ENCODE measurements around the gene MAGT1.
"Not testable (repeated sequence)": the region's sequence is repeated elsewhere in the genome, so short reads cannot be mapped to it uniquely, and the experiment has no call there.

Gene MAGT1

GRCh38 chrX:77875372-77875771, 19.9 kb downstream of the MAGT1 start:
- Histone ChIP-seq H3K4me2 (ENCODE audit: low read length) (no peak overlapping the region), H3K36me3 (replicated peaks; ENCODE audit: low read depth, low read length) (peaks cover 12% of the 10 kb centered on the region), H2AFZ (ENCODE audit: low read depth, low read length) (no peak overlapping the region), H3K9ac (ENCODE audit: low read length) (no peak overlapping the region), H3K4me3 (ENCODE audit: low read length) (no peak overlapping the region), H3K9me3 (ENCODE audit: insufficient read depth, low read length) (no peaks in the 10 kb centered on the region), H3K4me1 (ENCODE audit: low read length) (no peaks in the 10 kb centered on the region), H3K79me2 (ENCODE audit: low read length) (peaks cover 25% of the 10 kb centered on the region), H3K27me3 (ENCODE audit: low read depth, low read length) (no peaks in the 10 kb centered on the region), H4K20me1 (ENCODE audit: insufficient read depth, low read length) (no peaks in the 10 kb centered on the region), H3K27ac (ENCODE audit: low read length) (no peak overlapping the region)
- no peak for TF ChIP-seq EZH2phosphoT487 (IDR thresholded peaks at IDR 0.05; ENCODE audit: low read depth)
- no peak for TF ChIP-seq CTCF (IDR thresholded peaks at IDR 0.05; ENCODE audit: low read depth, low read length)

- H3K4me3 ChIP-seq (ENCODE audit: low read length); H3K27ac ChIP-seq (ENCODE audit: low read length); H2AFZ ChIP-seq (ENCODE audit: low read depth, low read length); H3K9ac ChIP-seq (ENCODE audit: low read length); H3K79me2 ChIP-seq (ENCODE audit: low read length); H3K36me3 ChIP-seq (replicated peaks; ENCODE audit: low read depth, low read length); H3K4me2 ChIP-seq (ENCODE audit: low read length); H4K20me1 ChIP-seq (ENCODE audit: insufficient read depth, low read length); H3K4me1 ChIP-seq (ENCODE audit: low read length); H3K27me3 ChIP-seq (ENCODE audit: low read depth, low read length); H3K9me3 ChIP-seq (ENCODE audit: insufficient read depth, low read length): not testable (repeated sequence)
Observed at GRCh38 chrX:77831544-77831943, 63.7 kb downstream of the MAGT1 start.

GRCh38 chrX:77821989-77822388, 73.2 kb downstream of the MAGT1 start:
- H3K27me3 ChIP-seq (ENCODE audit: low read depth, low read length); H3K4me2 ChIP-seq (ENCODE audit: low read length); H3K4me1 ChIP-seq (ENCODE audit: low read length); H3K9ac ChIP-seq (ENCODE audit: low read length); H3K4me3 ChIP-seq (ENCODE audit: low read length); H3K79me2 ChIP-seq (ENCODE audit: low read length); H2AFZ ChIP-seq (ENCODE audit: low read depth, low read length); H3K36me3 ChIP-seq (replicated peaks; ENCODE audit: low read depth, low read length); H4K20me1 ChIP-seq (ENCODE audit: insufficient read depth, low read length); H3K27ac ChIP-seq (ENCODE audit: low read length); H3K9me3 ChIP-seq (ENCODE audit: insufficient read depth, low read length): not testable (repeated sequence)

GRCh38 chrX:77820091-77820727, 75.0 kb downstream of the MAGT1 start:
- Histone ChIP-seq H3K4me2 (ENCODE audit: low read length) (no peak overlapping the region), H3K4me3 (ENCODE audit: low read length) (no peak overlapping the region), H3K4me1 (ENCODE audit: low read length) (no peaks in the 10 kb centered on the region), H3K9me3 (ENCODE audit: insufficient read depth, low read length) (no peaks in the 10 kb centered on the region), H3K36me3 (replicated peaks; ENCODE audit: low read depth, low read length) (peaks cover 5% of the 10 kb centered on the region), H2AFZ (ENCODE audit: low read depth, low read length) (no peak overlapping the region), H3K27ac (ENCODE audit: low read length) (no peak overlapping the region), H3K27me3 (ENCODE audit: low read depth, low read length) (no peaks in the 10 kb centered on the region), H3K79me2 (ENCODE audit: low read length) (no peaks in the 10 kb centered on the region), H3K9ac (ENCODE audit: low read length) (no peak overlapping the region), H4K20me1 (ENCODE audit: insufficient read depth, low read length) (no peaks in the 10 kb centered on the region)
- no peak for TF ChIP-seq EZH2phosphoT487 (IDR thresholded peaks at IDR 0.05; ENCODE audit: low read depth)
- no peak for TF ChIP-seq CTCF (IDR thresholded peaks at IDR 0.05; ENCODE audit: low read depth, low read length)

- H3K79me2 ChIP-seq (ENCODE audit: low read length), result no peaks in the 10 kb centered on the region
- H3K9me3 ChIP-seq (ENCODE audit: insufficient read depth, low read length), result no peaks in the 10 kb centered on the region
- TF ChIP-seq EZH2phosphoT487 (IDR thresholded peaks at IDR 0.05; ENCODE audit: low read depth) (no peak), CTCF (IDR thresholded peaks at IDR 0.05; ENCODE audit: low read depth, low read length) (no peak)
- no peaks in the 10 kb centered on the region for H3K27me3 ChIP-seq (ENCODE audit: low read depth, low read length)
- no peak overlapping the region for H2AFZ ChIP-seq (ENCODE audit: low read depth, low read length)
- no peak overlapping the region for H3K4me3 ChIP-seq (ENCODE audit: low read length)
- H3K4me1 ChIP-seq (ENCODE audit: low read length), result no peaks in the 10 kb centered on the region
- H3K4me2 ChIP-seq (ENCODE audit: low read length), result no peak overlapping the region
- no peaks in the 10 kb centered on the region for H4K20me1 ChIP-seq (ENCODE audit: insufficient read depth, low read length)
- H3K36me3 ChIP-seq (replicated peaks; ENCODE audit: low read depth, low read length), result no peaks in the 10 kb centered on the region
- H3K9ac ChIP-seq (ENCODE audit: low read length), result no peak overlapping the region
- H3K27ac ChIP-seq (ENCODE audit: low read length), result no peak overlapping the region
Observed at GRCh38 chrX:77814210-77814609, 81.0 kb downstream of the MAGT1 start.
